Mesenchymal stem cell (in vitro differentiated cells and primary cell): Measurements from ENCODE around the gene CRYGC.

Source experiments
- DNase-seq: peaks from one replicate; pipeline ENCODE4 v3.0.0-alpha.2; 2013
- H2AFZ ChIP-seq: one replicate; pipeline ENCODE4 v1.6.1; 2013; ENCODE audit warnings: low read depth, mild to moderate bottlenecking, control low read depth, inconsistent platforms, low read length, moderate library complexity
- H2AK5ac ChIP-seq: 2 replicates; pipeline ENCODE4 v1.6.1; 2013; ENCODE audit warnings: low read length, moderate library complexity, mild to moderate bottlenecking, inconsistent platforms; ENCODE audit not compliant: severe bottlenecking
- H2BK120ac ChIP-seq: one replicate; pipeline ENCODE4 v1.6.1; 2013; ENCODE audit warnings: low read depth, mild to moderate bottlenecking, inconsistent platforms, low read length, moderate library complexity
- H2BK12ac ChIP-seq, 2 experiments: one replicate each; pipeline ENCODE4 v1.6.1; 2013; ENCODE audit warnings: inconsistent platforms in 2 of 2, low read length in 2 of 2, mild to moderate bottlenecking in 2 of 2, moderate library complexity in 2 of 2, control low read depth in 1 of 2
- H2BK15ac ChIP-seq: one replicate; pipeline ENCODE4 v1.6.1; 2013; ENCODE audit warnings: mild to moderate bottlenecking, low read depth, inconsistent platforms; ENCODE audit not compliant: poor library complexity, severe bottlenecking
- H2BK5ac ChIP-seq: 2 replicates; pipeline ENCODE4 v1.6.1; 2013; ENCODE audit warnings: low read depth, mild to moderate bottlenecking, low read length, control low read depth, inconsistent platforms; ENCODE audit not compliant: poor library complexity, severe bottlenecking
- H3K14ac ChIP-seq, 2 experiments: one replicate each; pipeline ENCODE4 v1.6.1; 2013; ENCODE audit warnings: inconsistent platforms in 2 of 2, low read length in 2 of 2, control low read depth in 1 of 2, mild to moderate bottlenecking in 1 of 2, moderate library complexity in 1 of 2
- H3K18ac ChIP-seq, 2 experiments: one replicate each; pipeline ENCODE4 v1.6.1; 2013; ENCODE audit warnings: inconsistent platforms in 2 of 2, low read length in 2 of 2, control low read depth in 1 of 2, low read depth in 1 of 2, mild to moderate bottlenecking in 1 of 2
- H3K23ac ChIP-seq, 2 experiments: one replicate each; pipeline ENCODE4 v1.6.1; 2013; ENCODE audit warnings: inconsistent platforms in 2 of 2, low read length in 2 of 2, mild to moderate bottlenecking in 2 of 2, moderate library complexity in 2 of 2, control low read depth in 1 of 2
- H3K27ac ChIP-seq: 2 replicates; pipeline ENCODE4 v1.5.1; 2013; ENCODE audit warnings: mild to moderate bottlenecking, moderate library complexity, low read length, control low read depth, inconsistent platforms; ENCODE audit not compliant: poor library complexity, severe bottlenecking
- H3K27me3 ChIP-seq, 2 experiments: 2 replicates each; pipeline versions ENCODE4 v1.6.1 to v1.7.0; 2013; ENCODE audit warnings: low read length in 2 of 2, mild to moderate bottlenecking in 2 of 2, moderate library complexity in 2 of 2, control low read depth in 1 of 2, inconsistent platforms in 1 of 2; ENCODE audit not compliant: control insufficient read depth in 1 of 2, insufficient read depth in 1 of 2
- H3K36me3 ChIP-seq, 2 experiments: 2 replicates each; pipeline versions ENCODE4 v1.6.1 to v1.7.0; 2013; ENCODE audit warnings: low read length in 2 of 2, control low read depth in 1 of 2, inconsistent platforms in 1 of 2, low read depth in 1 of 2, mild to moderate bottlenecking in 1 of 2; ENCODE audit not compliant: insufficient read depth in 2 of 2, control insufficient read depth in 1 of 2
- H3K4ac ChIP-seq, 2 experiments: one replicate each; pipeline ENCODE4 v1.6.1; 2013; ENCODE audit warnings: inconsistent platforms in 2 of 2, low read length in 2 of 2, mild to moderate bottlenecking in 2 of 2, moderate library complexity in 2 of 2, control low read depth in 1 of 2, low read depth in 1 of 2
- H3K4me1 ChIP-seq: 2 replicates; pipeline ENCODE4 v1.6.1; 2013; ENCODE audit warnings: low read depth, low read length, control low read depth; ENCODE audit not compliant: control insufficient read depth, insufficient read depth
- H3K4me2 ChIP-seq: 2 replicates; pipeline ENCODE4 v1.6.1; 2013; ENCODE audit warnings: low read length, mild to moderate bottlenecking, inconsistent platforms; ENCODE audit not compliant: poor library complexity, severe bottlenecking
- H3K4me3 ChIP-seq, 2 experiments: 2 replicates each; pipeline versions ENCODE4 v1.5.1 to v1.7.0; 2013; ENCODE audit warnings: low read length in 2 of 2, mild to moderate bottlenecking in 2 of 2, control low read depth in 1 of 2, low read depth in 1 of 2; ENCODE audit not compliant: insufficient read depth in 1 of 2
- H3K79me1 ChIP-seq: replicated peaks from 2 replicates; pipeline ENCODE4 v1.6.1; 2013; ENCODE audit warnings: mild to moderate bottlenecking, control low read depth, low read length, inconsistent platforms; ENCODE audit not compliant: poor library complexity, severe bottlenecking
- H3K9ac ChIP-seq: 2 replicates; pipeline ENCODE4 v1.7.0; 2013; ENCODE audit warnings: mild to moderate bottlenecking, low read length, moderate library complexity
- H3K9me3 ChIP-seq: 2 replicates; pipeline ENCODE4 v1.7.0; 2013; ENCODE audit warnings: mild to moderate bottlenecking, low read length; ENCODE audit not compliant: control insufficient read depth
- H4K8ac ChIP-seq: one replicate; pipeline ENCODE4 v1.6.1; 2013; ENCODE audit warnings: inconsistent platforms, mild to moderate bottlenecking, low read length, moderate library complexity
- H4K91ac ChIP-seq: one replicate; pipeline ENCODE4 v1.6.1; 2013; ENCODE audit warnings: mild to moderate bottlenecking, low read length, inconsistent platforms
- WGBS: methylation state at CpG from one replicate; pipeline ENCODE4 v1.1.7; 2013; ENCODE audit warnings: mixed read lengths; 5-methylcytosine and 5-hydroxymethylcytosine counted together

CRYGC gene

GRCh38 chr2:208156439-208156838 lies 26.8 kb upstream of the CRYGC start:
- DNase-seq: no peak
- Histone ChIP-seq H3K23ac (no peak overlapping the region), H3K27ac (no peak overlapping the region), H4K91ac (no peak overlapping the region), H3K9ac (no peak overlapping the region), H3K14ac (no peak overlapping the region), H3K79me1 (no peaks in the 10 kb centered on the region), H3K4ac (no peak overlapping the region), H2BK12ac (no peak overlapping the region), H2BK5ac (no peak overlapping the region), H3K9me3 (no peaks in the 10 kb centered on the region), H3K4me3 (no peak overlapping the region), H2BK15ac (no peak overlapping the region), H2AFZ (no peak overlapping the region), H2AK5ac (no peak overlapping the region), H2BK120ac (no peak overlapping the region), H3K18ac (no peak overlapping the region), H3K36me3 (no peaks in the 10 kb centered on the region), H4K8ac (no peak overlapping the region), H3K4me1 (no peaks in the 10 kb centered on the region), H3K4me2 (no peak overlapping the region), H3K27me3 (peaks cover 0 to 10% of the 10 kb centered on the region in 2 experiments)
- WGBS: 55% methylated on average over 2 of the region's 2 CpGs

DNA sequence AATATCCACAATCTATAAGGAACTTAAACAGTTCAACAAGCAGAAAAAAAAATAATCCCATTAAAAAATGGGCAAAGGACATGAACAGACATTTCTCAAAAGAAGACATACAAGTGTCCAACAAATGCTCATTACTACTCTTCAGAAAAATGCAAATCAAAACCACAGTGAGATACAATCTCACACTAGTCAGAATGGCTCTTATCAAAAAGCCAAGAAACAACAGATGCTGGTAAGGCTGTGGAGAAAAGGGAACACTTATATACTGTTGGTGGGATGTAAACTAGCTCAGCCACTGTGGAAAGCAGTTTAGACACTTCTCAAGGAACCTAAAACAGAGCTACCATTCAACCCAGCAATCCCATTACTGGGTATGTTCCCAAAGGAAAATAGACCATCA lies 23.5 kb upstream of the CRYGC start:
- Histone ChIP-seq H4K91ac (no peak overlapping the region), H3K14ac (no peak overlapping the region), H3K9ac (no peak overlapping the region), H3K27me3 (peaks cover 0 to 10% of the 10 kb centered on the region in 2 experiments), H3K79me1 (no peaks in the 10 kb centered on the region), H3K4me2 (no peak overlapping the region), H2BK12ac (no peak overlapping the region), H3K23ac (no peak overlapping the region), H4K8ac (no peak overlapping the region), H3K4me1 (no peaks in the 10 kb centered on the region), H3K4me3 (no peak overlapping the region), H2BK120ac (no peak overlapping the region), H2BK15ac (no peak overlapping the region), H3K27ac (no peak overlapping the region), H3K4ac (no peak overlapping the region), H3K18ac (no peak overlapping the region), H3K36me3 (no peaks in the 10 kb centered on the region), H2BK5ac (no peak overlapping the region), H2AK5ac (no peak overlapping the region), H2AFZ (no peak overlapping the region), H3K9me3 (no peaks in the 10 kb centered on the region)
- no peak for DNase-seq

- DNase-seq: no peak
- Histone ChIP-seq H4K8ac (no peak overlapping the region), H3K4ac (no peak overlapping the region), H3K9ac (no peak overlapping the region), H3K4me1 (no peaks in the 10 kb centered on the region), H2BK120ac (no peak overlapping the region), H2AK5ac (no peak overlapping the region), H2BK5ac (no peak overlapping the region), H2AFZ (no peak overlapping the region), H3K9me3 (no peaks in the 10 kb centered on the region), H3K36me3 (no peaks in the 10 kb centered on the region), H3K23ac (no peak overlapping the region), H3K14ac (no peak overlapping the region), H2BK15ac (no peak overlapping the region), H3K79me1 (no peaks in the 10 kb centered on the region), H3K4me3 (no peak overlapping the region), H3K27me3 (peaks cover 3 to 4% of the 10 kb centered on the region in 2 experiments), H3K27ac (no peak overlapping the region), H2BK12ac (no peak overlapping the region), H3K4me2 (no peak overlapping the region), H4K91ac (no peak overlapping the region), H3K18ac (no peak overlapping the region)
- WGBS: 88% methylated on average over 1 of the region's 1 CpG
These were observed 21.3 kb upstream of the CRYGC start for GRCh38 chr2:208150956-208151355.

DNA sequence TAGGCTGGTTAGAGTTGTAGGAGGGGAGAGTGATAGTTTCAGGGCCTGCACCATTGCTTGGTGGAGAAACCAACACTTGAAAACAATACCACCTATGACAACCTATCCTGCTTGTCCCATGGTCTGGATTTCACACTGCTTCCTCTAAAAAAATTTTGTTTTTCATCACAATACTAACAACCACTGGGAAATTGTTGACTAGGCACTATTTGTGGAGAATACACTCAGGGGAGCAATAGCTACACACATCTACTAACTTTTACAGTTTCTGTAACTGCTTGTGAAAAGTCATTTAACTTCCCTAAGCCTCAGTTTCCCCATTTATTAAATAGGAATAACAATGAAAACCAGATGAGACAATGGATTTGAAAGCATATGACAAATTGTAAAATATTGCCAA lies 20.5 kb upstream of the CRYGC start:
- Histone ChIP-seq H3K36me3 (no peaks in the 10 kb centered on the region), H3K9ac (no peak overlapping the region), H3K23ac (no peak overlapping the region), H2BK15ac (no peak overlapping the region), H3K79me1 (no peaks in the 10 kb centered on the region), H3K4me3 (no peak overlapping the region), H2BK12ac (no peak overlapping the region), H2AFZ (no peak overlapping the region), H3K4me1 (no peaks in the 10 kb centered on the region), H3K14ac (no peak overlapping the region), H3K27ac (no peak overlapping the region), H3K4me2 (no peak overlapping the region), H3K4ac (no peak overlapping the region), H4K91ac (no peak overlapping the region), H3K18ac (no peak overlapping the region), H2AK5ac (no peak overlapping the region), H4K8ac (no peak overlapping the region), H2BK5ac (no peak overlapping the region), H3K9me3 (no peaks in the 10 kb centered on the region), H2BK120ac (no peak overlapping the region), H3K27me3 (peaks cover 3 to 4% of the 10 kb centered on the region in 2 experiments)
- DNase-seq: no peak
